DMS 273 (cell line): ENCODE data around the gene PIK3CB.
A peak's percentile ranks its signal among the peaks of the same experiment; 100 is the strongest.

Source experiments
- DNase-seq: peaks from one replicate; lab custom pipeline; 2025; ENCODE audit not compliant: unreplicated experiment; lab: John Stamatoyannopoulos, UW

The PIK3CB gene

GRCh38 chr3:138834596-138835396 lies at the start of gene PIK3CB:
Gene PIK3CB (minus strand): TSS chr3:138834928. CDS start chr3:138759343, 75,585 bp downstream.
- DNase-seq = peak; percentile 98

DNA sequence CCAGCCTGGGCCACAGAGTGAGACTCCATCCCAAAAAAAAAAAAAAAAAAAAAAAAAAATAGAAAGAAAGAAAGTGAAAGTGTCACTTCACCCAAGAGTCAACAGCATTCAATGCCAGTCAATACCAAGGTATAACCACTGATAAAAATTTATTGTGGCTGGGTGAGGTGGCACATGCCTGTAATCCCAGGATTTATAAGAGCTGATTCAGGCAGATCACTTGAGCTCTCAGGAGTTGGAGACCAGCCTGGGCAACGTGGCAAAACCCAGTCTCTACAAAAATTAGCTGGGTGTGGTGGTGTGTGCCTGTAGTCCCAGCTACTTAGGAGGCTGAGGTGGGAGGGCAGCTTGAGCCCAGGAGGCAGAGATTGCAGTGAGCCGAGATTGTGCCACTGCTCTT lies 46.5 kb upstream of the PIK3CB start:
- DNase-seq = no peak

GRCh38 chr3:138879541-138880380 lies 45.0 kb upstream of the PIK3CB start:
- no peak for DNase-seq

- no peak for DNase-seq
Measured at GRCh38 chr3:138877226-138877625, 42.5 kb upstream of the PIK3CB start.

GRCh38 chr3:138875754-138876664 lies 41.3 kb upstream of the PIK3CB start:
- no peak for DNase-seq

- no peak for DNase-seq
Measured at GRCh38 chr3:138875096-138875753, 40.5 kb upstream of the PIK3CB start.

DNA sequence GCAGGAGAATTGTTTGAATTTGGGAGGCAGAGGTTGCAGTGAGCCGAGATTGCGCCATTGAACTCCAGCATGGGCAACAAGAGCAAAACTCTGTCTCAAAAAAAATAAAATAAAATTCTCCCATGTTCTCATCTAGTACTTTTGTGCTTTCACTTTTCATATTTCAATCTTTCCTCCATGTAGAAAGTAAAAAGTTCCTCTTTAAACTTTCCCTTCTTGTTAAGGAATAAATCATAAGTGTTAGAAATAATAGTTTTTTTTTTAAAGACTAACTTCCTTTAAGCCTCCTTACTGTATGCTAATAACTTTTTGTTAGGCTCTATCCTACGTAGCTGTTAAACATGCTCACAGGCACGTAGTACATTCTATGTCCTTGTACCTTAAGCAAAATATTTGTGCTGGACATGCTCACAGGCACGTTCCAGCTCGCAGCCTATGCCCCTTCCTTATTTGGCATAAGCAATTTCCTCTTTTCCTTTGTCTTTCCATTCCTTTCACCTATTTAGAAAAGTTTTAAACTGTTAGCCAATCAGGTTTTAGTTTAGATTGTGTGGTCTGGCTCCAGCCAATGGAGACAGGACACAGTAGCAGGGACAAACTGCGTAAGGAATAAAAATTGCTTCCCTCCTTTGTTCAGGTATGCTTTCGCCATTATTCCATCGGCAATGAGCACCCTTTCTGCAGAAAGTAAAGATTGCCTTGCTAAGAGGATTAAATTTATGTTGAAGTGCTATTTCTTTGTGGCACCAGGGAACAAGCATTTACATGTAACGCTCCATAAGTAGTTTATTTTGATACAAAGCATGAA lies 38.9 kb upstream of the PIK3CB start:
- DNase-seq = no peak

DNA sequence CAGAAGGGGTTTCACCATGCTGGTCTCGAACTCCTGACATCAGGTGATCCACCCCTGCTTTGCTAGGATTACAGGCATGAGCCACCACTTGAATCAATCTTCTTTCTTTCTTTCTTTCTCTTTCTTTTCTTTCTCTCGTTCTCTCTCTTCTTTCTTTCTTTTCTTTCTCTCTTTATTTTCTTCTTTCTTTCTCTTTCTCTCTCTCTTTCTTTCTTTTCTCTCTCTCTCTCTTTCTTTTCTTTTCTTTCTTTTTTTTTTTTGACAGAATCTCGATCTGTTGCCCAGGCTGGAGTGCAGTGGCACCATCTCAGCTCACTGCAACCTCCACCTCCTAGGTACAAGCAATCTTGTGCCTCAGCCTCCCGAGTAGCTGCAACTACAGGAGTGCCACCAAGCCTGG lies 37.9 kb upstream of the PIK3CB start:
- DNase-seq = no peak

GRCh38 chr3:138867996-138868395 lies 33.3 kb upstream of the PIK3CB start:
- no peak for DNase-seq

GRCh38 chr3:138863776-138864113 lies 29.0 kb upstream of the PIK3CB start:
- DNase-seq = no peak

- peak; percentile 44 for DNase-seq
Measured at GRCh38 chr3:138862924-138863775, 28.4 kb upstream of the PIK3CB start.

DNA sequence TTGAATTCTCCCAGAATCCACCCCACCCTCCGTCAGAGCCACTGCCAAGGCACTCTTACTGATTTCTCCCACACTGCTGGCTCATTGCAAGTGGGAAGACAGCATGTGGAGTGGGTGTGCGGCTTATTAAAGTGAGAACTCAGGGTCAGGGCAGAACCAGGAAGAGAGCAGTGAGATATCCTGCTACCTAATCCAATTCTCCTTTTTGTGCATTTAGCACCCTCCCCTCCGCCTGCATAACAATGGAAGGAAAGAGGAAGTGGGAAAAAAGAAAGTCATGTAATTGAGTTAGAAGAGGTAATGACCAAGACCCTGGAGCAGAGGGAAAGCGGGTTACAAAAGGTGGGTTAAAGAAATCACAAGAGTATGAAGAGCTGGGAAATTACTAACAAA lies 27.8 kb upstream of the PIK3CB start:
- no peak for DNase-seq

- peak; percentile 19 for DNase-seq
Measured at GRCh38 chr3:138861798-138862197, 27.1 kb upstream of the PIK3CB start.

GRCh38 chr3:138856799-138857198 lies 22.1 kb upstream of the PIK3CB start:
- DNase-seq = no peak

GRCh38 chr3:138854940-138855339 lies 20.2 kb upstream of the PIK3CB start:
- DNase-seq = no peak

- no peak for DNase-seq
Measured at GRCh38 chr3:138854204-138854603, 19.5 kb upstream of the PIK3CB start.

DNA sequence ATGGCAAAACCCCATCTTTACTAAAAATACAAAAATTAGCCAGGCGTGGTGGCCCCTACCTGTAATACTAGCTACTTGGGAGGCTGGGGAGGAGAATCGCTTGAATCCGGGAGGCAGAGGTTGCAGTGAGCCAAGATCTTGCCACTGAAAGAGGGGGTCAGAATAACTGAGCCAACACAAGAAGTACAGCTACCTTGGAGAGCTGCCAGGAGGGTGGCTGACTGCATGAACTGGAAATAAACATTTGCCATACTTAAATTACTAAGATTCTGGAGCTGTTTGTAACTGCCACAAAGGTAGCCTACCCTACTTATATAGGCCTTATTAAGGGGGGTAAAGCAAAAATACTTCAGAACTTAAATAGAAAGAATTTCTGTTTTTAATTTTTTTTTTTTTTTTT lies 15.4 kb upstream of the PIK3CB start:
- DNase-seq = peak; percentile 67

DNA sequence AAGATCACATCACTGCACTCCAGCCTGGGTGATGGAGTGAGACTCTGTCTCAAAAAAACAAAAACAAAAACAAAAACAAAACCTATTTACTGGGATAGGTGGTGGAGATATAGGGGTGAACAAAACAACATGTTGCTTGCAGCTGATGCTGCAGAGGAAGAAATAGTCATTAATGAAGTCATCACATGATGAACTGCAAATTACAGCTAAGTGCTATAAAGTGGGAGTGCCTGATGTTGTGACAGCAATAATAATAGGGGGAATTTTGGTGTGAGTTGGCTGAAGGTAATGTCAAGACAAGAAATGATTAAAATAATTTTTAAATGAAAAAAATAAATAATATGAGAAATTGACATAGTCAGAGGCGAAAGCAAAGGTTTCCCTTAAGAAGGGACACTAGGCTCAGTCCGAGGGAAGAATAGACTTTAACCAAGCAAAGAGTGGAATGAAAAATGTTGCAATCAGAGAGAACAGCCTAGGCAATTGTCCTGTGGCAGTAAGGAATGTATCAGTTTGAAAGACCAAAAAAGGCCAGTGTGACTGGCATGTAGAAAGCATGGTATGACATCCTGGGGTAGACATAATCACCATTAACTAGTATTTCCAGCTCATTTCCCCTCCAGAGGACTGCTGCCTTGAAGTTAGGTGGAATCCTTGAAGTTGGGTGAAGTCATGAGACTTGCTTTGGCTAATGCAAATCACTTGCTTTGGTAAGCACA lies 14.7 kb upstream of the PIK3CB start:
- DNase-seq = peak; percentile 60
